Muscle layer of colon (tissue), 2 donors: Measurements from ENCODE around the gene PIGL.

Source experiments
- H3K27ac ChIP-seq: one replicate; pipeline ENCODE4 v1.7.0; 2013; ENCODE audit warnings: low read depth, mild to moderate bottlenecking, low read length, moderate library complexity
- H3K27me3 ChIP-seq, 2 donors: one replicate each; pipeline ENCODE4 v1.7.0; 2013; ENCODE audit warnings: low read length in 2 of 2, mild to moderate bottlenecking in 2 of 2; ENCODE audit not compliant: insufficient read depth in 2 of 2, control insufficient read depth in 1 of 2
- H3K36me3 ChIP-seq: one replicate; pipeline ENCODE4 v1.7.0; 2013; ENCODE audit warnings: mild to moderate bottlenecking, low read length; ENCODE audit not compliant: insufficient read depth
- H3K4me1 ChIP-seq: one replicate; pipeline ENCODE4 v1.7.0; 2013; ENCODE audit warnings: mild to moderate bottlenecking, low read length; ENCODE audit not compliant: insufficient read depth
- H3K4me3 ChIP-seq, 2 donors: one replicate each; pipeline ENCODE4 v1.7.0; 2013; ENCODE audit warnings: low read length in 2 of 2, low read depth in 1 of 2, mild to moderate bottlenecking in 1 of 2, moderate library complexity in 1 of 2
- H3K9ac ChIP-seq: one replicate; pipeline ENCODE4 v1.7.0; 2013; ENCODE audit warnings: low read length
- H3K9me3 ChIP-seq: one replicate; pipeline ENCODE4 v1.7.0; 2013; ENCODE audit warnings: mild to moderate bottlenecking, low read length
- donor health status: abdominal sarcoma.
- donor health status: Adenocarcinoma of cecum.

Gene PIGL

DNA sequence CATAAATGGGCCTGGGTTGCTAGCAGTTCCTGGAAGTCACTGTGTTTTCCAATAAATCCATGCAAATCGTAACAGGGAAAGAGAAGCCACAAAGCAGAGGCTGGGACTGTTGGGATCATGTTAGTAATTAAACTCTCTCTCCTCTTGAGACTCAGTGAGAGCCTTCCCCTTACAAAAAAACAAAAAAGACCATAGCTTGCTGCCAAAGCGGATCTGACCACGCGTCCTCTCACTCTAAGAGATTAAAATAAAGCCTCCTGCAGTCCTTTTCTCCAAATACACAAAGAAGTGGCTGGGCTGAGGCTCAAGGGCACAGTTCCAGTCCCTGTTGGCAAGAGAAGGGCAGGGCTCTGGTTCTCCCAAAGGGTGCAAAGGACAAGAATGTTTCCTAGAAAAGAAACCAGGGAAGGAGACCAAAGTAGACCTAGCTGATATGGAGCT, 38.5 kb downstream of the PIGL start:
- Histone ChIP-seq H3K36me3 (no peaks in the 10 kb centered on the region), H3K4me1 (peaks cover 17% of the 10 kb centered on the region), H3K27ac (peak overlapping the region; percentile 5), H3K9me3 (no peaks in the 10 kb centered on the region), H3K4me3 (peak overlapping the region in 1 of 2 donors; percentile 29), H3K9ac (no peak overlapping the region), H3K27me3 (no peaks in the 10 kb centered on the region)

DNA sequence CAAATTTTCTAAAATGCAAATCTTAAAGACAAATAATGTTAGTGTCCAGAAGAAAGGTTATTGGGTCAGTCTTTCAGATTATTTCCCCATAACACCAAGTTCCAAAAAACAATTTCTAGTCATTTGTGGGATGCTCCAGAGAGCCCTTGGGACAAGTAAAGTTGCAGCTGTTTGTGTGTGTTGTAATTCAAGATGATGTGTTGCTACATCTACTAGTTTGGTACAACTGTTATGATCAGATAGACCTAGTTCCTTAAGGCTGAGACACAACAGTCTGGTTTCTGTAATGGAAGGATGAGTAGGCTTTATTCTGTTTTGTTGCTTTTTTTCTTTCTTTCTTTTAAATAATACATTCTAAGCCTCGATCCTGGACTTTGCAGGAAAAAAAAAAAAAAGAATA, 41.9 kb downstream of the PIGL start:
- Histone ChIP-seq H3K9ac (no peak overlapping the region), H3K4me1 (peaks cover 17% of the 10 kb centered on the region), H3K9me3 (no peaks in the 10 kb centered on the region), H3K27ac (no peak overlapping the region), H3K4me3 (no peak overlapping the region), H3K36me3 (no peaks in the 10 kb centered on the region), H3K27me3 (no peaks in the 10 kb centered on the region)

DNA sequence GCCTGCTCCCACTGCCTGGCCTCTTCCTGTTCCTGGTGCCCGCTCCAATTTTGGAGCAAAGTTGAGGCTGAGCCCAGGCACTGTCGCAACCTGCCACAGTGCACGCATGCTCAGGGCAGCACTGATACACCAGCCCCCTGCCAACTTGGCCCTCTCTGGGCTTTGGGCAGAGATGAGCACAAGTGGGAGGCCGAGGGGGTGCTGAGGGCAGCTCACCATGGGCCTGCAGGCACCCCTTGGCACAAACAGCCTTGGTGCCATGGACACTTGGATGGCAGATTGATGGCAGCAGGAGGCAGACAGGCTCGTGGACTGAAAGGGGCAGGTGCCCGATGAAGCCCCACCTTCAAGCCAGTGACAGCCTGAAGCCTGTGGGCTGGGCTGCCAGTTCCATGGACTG, 42.9 kb downstream of the PIGL start:
- Histone ChIP-seq H3K4me3 (no peak overlapping the region), H3K9ac (no peak overlapping the region), H3K9me3 (no peaks in the 10 kb centered on the region), H3K27ac (no peak overlapping the region), H3K36me3 (no peaks in the 10 kb centered on the region), H3K27me3 (no peaks in the 10 kb centered on the region), H3K4me1 (peaks cover 14% of the 10 kb centered on the region)

DNA sequence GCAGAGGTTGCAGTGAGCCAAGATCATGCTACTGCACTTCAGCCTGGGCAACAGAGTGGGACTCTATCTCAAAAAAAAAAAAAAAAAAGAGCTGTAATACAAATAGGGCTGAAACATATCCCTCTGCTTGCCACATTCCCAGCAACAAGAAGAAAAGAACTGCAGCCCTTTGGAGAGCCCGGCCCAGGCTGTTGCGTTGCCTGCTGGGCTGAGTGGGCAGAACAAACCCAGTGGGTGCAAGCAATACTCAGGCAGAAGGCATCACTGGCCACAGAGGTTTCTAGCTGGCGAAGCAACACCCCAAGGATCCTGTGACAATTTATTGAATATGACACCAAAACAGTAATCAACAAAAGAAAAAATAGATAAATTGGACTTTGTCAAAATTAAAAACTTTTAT, 44.0 kb downstream of the PIGL start:
- Histone ChIP-seq H3K27ac (no peak overlapping the region), H3K4me1 (peaks cover 3% of the 10 kb centered on the region), H3K9me3 (no peaks in the 10 kb centered on the region), H3K27me3 (no peaks in the 10 kb centered on the region), H3K36me3 (no peaks in the 10 kb centered on the region), H3K9ac (no peak overlapping the region), H3K4me3 (no peak overlapping the region)

DNA sequence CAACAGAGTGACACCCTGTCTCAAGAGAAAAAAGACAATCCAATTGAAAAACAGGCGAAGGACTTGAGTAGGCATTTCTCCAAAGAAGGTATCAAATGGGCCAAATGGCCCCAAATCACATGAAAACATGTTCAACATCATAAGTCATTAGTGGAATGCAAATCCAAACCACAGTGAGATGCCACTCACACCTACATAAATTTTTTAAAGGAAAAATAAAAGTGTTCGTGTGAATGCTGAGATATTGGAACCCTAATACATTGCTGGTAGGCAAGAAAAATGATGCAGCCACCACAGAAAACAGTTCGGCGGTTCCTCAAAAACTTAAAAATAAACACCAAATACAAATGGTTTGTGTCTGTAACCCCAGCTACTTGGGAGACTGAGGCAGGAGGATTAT, 45.2 kb downstream of the PIGL start:
- no peaks in the 10 kb centered on the region for H3K9me3 ChIP-seq
- H3K4me1 ChIP-seq: no peaks in the 10 kb centered on the region
- H3K9ac ChIP-seq: no peak overlapping the region
- H3K36me3 ChIP-seq: no peaks in the 10 kb centered on the region
- no peak overlapping the region for H3K27ac ChIP-seq
- no peak overlapping the region for H3K4me3 ChIP-seq
- no peaks in the 10 kb centered on the region for H3K27me3 ChIP-seq

DNA sequence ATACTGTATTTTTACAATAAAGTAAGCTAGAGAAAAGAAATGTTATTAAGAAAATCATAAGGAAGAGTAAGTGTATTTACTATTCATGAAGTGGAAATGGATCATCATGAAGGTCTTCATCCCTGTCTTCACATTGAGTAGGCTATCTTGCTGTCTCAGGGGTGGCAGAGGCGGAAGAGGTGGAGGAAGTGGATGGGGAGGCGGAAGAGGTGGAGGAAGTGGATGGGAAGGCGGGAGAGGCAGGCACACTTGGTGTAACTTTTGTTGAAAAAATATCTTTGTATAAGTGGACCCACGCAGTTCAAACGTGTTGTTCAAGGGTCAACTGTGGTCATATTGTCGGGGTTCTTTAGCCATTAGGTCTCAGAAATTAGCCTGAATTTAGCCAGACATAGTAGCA, 50.2 kb downstream of the PIGL start:
- H3K9me3 ChIP-seq: no peaks in the 10 kb centered on the region
- no peaks in the 10 kb centered on the region for H3K36me3 ChIP-seq
- no peak overlapping the region for H3K27ac ChIP-seq

DNA sequence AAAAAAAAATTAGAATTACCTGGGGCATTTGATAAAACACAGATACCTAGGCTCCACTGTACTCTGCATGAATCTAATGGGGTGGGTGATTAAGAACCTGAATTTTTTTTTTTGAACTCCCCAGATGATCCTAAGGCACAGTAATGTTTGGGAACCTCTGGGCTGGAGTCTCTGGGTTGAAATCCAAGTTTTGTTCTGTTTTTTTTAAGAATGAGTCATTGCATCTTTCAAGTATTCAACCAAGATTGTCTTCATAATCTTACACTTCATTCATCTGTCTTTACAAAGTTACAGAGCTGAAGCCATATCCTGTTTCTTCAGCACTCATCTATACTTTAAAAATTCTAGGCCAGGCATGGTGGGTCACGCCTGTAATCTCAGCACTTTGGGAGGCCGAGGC, 52.6 kb downstream of the PIGL start:
- H3K27ac ChIP-seq: no peak overlapping the region

More for the DNA sequence above, 50.2 kb downstream of the PIGL start:
- no peaks in the 10 kb centered on the region for H3K4me1 ChIP-seq
- no peaks in the 10 kb centered on the region for H3K27me3 ChIP-seq
- H3K4me3 ChIP-seq: no peak overlapping the region
- H3K9ac ChIP-seq: no peak overlapping the region

DNA sequence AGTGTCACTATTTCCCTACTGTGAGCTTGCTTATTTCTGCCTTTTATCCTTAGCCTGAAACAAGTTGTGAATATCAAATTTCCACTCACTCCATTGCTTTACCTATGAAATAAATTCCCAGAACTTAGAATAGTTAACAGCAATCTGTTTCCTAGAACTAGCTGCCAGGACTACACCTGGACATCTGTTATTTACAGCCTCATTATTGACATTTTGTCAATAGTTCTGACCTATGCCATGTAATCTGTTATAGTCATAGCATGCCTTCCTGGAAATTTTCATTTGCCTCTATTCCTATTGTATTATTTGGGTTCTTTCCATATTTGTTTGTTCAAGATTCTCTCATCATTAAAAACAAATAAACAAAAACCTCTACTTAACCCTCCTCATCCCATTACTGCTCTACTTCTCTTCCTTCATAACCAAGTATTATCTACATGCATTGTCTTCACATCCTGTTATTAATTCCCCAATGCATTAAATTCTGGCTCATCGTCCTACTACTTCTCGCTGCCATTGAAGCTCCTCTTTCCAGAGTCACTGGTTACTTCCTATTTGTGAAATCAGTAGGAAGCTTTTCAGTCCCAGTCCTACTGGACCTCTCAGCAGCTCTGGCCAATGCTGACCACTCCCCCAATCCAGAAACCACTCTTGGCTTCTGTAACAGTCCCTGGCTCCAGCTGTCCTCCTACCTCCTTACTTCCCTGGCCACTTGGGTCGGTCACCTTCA, 55.3 kb downstream of the PIGL start:
- Histone ChIP-seq H3K9ac (no peak overlapping the region), H3K27me3 (no peaks in the 10 kb centered on the region), H3K4me1 (no peaks in the 10 kb centered on the region), H3K4me3 (no peak overlapping the region), H3K36me3 (no peaks in the 10 kb centered on the region), H3K27ac (no peak overlapping the region), H3K9me3 (no peaks in the 10 kb centered on the region)

More for the DNA sequence above, 52.6 kb downstream of the PIGL start:
- H3K4me3 ChIP-seq: no peak overlapping the region
- no peaks in the 10 kb centered on the region for H3K36me3 ChIP-seq
- no peak overlapping the region for H3K9ac ChIP-seq
- H3K27me3 ChIP-seq: no peaks in the 10 kb centered on the region
- no peaks in the 10 kb centered on the region for H3K9me3 ChIP-seq
- no peaks in the 10 kb centered on the region for H3K4me1 ChIP-seq

DNA sequence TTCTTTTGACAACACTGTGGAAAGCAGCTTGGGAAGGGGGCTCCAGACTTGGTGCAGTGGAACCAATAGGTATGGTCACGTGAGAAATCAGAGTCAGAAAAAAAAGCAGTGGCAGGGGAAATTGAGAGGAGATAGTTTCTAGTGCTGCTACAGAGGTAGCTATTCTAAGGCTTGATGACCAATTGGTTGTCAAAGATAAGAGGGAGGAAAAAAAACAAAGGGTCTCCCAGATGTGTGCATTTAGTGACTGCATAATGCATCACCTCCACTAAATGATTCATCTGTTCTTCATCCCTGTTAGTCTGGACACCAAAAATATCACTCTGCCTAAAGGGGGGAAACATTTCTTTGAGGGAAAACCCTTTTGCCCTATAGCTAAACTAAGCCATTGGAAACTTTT, 56.5 kb downstream of the PIGL start:
- Histone ChIP-seq H3K27me3 (no peaks in the 10 kb centered on the region), H3K27ac (no peak overlapping the region), H3K36me3 (no peaks in the 10 kb centered on the region), H3K9me3 (no peaks in the 10 kb centered on the region), H3K4me3 (no peak overlapping the region), H3K9ac (no peak overlapping the region), H3K4me1 (no peaks in the 10 kb centered on the region)

DNA sequence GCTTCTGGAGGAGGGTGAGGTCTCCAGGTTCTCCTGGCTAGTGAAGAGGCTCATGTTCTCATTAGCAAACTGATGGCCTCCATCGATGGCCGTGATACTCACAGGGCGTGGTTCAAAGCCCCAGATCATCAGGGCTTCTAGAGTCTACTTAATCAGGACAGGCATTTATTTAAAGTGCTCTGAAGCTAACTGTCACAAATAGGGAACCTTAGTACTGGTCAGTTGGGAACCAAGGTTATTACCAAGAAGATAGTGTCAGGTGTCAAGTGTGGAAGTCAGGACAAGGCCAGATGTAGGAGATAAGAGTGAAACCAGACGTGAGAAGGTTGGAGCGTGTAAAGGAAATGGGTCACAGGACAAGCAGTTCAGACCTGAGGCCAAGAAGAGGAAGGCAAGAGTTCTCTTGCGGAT, 56.9 kb downstream of the PIGL start:
- Histone ChIP-seq H3K9ac (no peak overlapping the region), H3K9me3 (no peaks in the 10 kb centered on the region), H3K27me3 (no peaks in the 10 kb centered on the region), H3K4me3 (no peak overlapping the region), H3K4me1 (no peaks in the 10 kb centered on the region), H3K36me3 (no peaks in the 10 kb centered on the region), H3K27ac (no peak overlapping the region)

DNA sequence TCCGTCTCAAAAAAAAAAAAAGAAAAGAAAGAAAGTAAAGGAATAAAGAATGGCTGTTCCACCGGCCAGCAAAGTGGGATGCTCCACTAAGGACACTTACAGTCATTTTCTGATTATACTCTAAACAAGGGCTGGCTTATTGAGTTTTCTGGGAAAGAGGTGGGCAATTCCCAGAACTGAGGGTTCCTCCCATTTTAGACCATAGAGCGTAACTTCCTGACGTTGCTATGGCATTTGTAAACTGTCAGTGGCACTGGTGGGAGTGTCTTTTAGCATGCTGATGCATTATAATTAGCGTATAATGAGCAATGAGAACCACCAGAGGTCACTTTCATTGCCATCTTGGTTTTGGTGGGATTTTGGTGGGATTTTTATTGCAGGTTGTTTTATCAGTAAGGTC, 58.0 kb downstream of the PIGL start:
- Histone ChIP-seq H3K4me1 (no peaks in the 10 kb centered on the region), H3K9ac (no peak overlapping the region), H3K36me3 (peaks cover 2% of the 10 kb centered on the region), H3K9me3 (no peaks in the 10 kb centered on the region), H3K27ac (no peak overlapping the region), H3K27me3 (no peaks in the 10 kb centered on the region), H3K4me3 (no peak overlapping the region)

DNA sequence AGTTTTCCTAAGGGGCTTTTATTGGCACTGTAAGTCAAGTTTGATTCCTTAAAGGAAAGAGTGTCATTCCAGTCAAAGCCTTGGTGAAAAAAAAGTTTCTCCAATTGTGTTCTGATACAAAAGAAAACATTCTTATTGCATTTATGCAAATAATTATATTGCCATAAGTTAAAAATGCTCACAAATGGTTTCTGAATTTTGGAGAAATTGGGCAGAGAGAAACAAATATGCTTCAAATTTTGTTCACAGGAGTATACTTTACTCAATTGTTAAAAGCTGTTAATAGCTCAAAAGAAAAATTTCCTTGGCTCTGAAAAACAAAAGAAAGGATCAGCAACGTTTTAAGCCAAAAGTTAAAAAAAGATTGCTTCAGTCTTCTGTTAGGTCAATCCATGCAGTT, 60.2 kb downstream of the PIGL start:
- Histone ChIP-seq H3K9me3 (no peaks in the 10 kb centered on the region), H3K4me3 (no peak overlapping the region), H3K4me1 (no peaks in the 10 kb centered on the region), H3K9ac (no peak overlapping the region), H3K36me3 (peaks cover 4% of the 10 kb centered on the region), H3K27me3 (no peaks in the 10 kb centered on the region), H3K27ac (no peak overlapping the region)
